Measurements from ENCODE around the gene RND2.

Gene RND2

GRCh38 chr17:43033948-43034881 is 9.2 kb downstream of the RND2 start:
- H3K36me3 ChIP-seq (replicated peaks; ENCODE audit: low read depth, low read length) = no peaks in the 10 kb centered on the region

DNA sequence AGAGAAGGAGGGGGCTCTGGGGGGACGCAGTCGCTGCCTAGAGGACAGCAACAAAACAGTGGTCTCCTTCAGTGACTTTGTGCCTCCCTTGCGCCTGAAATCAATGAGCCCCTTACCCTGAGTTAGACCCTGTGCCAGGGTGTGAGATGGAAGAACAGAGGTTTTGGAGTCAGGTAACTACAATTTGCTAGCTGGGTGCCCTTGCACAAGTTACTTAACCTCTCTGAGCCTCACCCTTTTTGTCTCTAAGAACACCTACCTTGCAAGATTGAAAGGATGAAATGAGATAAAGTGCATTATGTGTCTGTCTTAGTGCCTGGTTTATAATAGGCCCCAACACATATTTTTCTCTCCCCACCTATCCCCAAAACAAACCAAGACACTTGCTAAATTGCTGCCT is 9.9 kb downstream of the RND2 start:
- no peak overlapping the region for H3K27ac ChIP-seq (ENCODE audit: low read length)
- H3K4me2 ChIP-seq (ENCODE audit: low read length) = no peak overlapping the region
- no peaks in the 10 kb centered on the region for H3K79me2 ChIP-seq (ENCODE audit: low read length)
- no peak overlapping the region for H3K9ac ChIP-seq (ENCODE audit: low read length)
- no peaks in the 10 kb centered on the region for H3K4me1 ChIP-seq (ENCODE audit: low read length)
- H3K4me3 ChIP-seq (ENCODE audit: low read length) = no peak overlapping the region
- H3K36me3 ChIP-seq (replicated peaks; ENCODE audit: low read depth, low read length) = no peaks in the 10 kb centered on the region
- H3K27me3 ChIP-seq (ENCODE audit: low read depth, low read length) = no peaks in the 10 kb centered on the region
- no peak overlapping the region for H2AFZ ChIP-seq (ENCODE audit: low read depth, low read length)
- TF ChIP-seq CTCF (IDR thresholded peaks at IDR 0.05; ENCODE audit: low read depth, low read length) (no peak), EZH2phosphoT487 (IDR thresholded peaks at IDR 0.05; ENCODE audit: low read depth) (no peak)
- H3K9me3 ChIP-seq (ENCODE audit: insufficient read depth, low read length) = no peaks in the 10 kb centered on the region
- H4K20me1 ChIP-seq (ENCODE audit: insufficient read depth, low read length) = no peaks in the 10 kb centered on the region

More at GRCh38 chr17:43033948-43034881, 9.2 kb downstream of the RND2 start:
- H3K4me2 ChIP-seq (ENCODE audit: low read length) = no peak overlapping the region
- no peaks in the 10 kb centered on the region for H3K4me1 ChIP-seq (ENCODE audit: low read length)
- H3K4me3 ChIP-seq (ENCODE audit: low read length) = no peak overlapping the region
- H4K20me1 ChIP-seq (ENCODE audit: insufficient read depth, low read length) = no peaks in the 10 kb centered on the region
- H3K79me2 ChIP-seq (ENCODE audit: low read length) = no peaks in the 10 kb centered on the region
- no peak for TF ChIP-seq EZH2phosphoT487 (IDR thresholded peaks at IDR 0.05; ENCODE audit: low read depth)
- TF ChIP-seq CTCF (IDR thresholded peaks at IDR 0.05; ENCODE audit: low read depth, low read length) = no peak
- H3K9ac ChIP-seq (ENCODE audit: low read length) = no peak overlapping the region
- no peaks in the 10 kb centered on the region for H3K27me3 ChIP-seq (ENCODE audit: low read depth, low read length)
- H3K9me3 ChIP-seq (ENCODE audit: insufficient read depth, low read length) = no peaks in the 10 kb centered on the region
- no peak overlapping the region for H2AFZ ChIP-seq (ENCODE audit: low read depth, low read length)
- H3K27ac ChIP-seq (ENCODE audit: low read length) = no peak overlapping the region

GRCh38 chr17:43039646-43040045 is 14.6 kb downstream of the RND2 start:
- Histone ChIP-seq H3K27ac (ENCODE audit: low read length) (no peak overlapping the region), H3K27me3 (ENCODE audit: low read depth, low read length) (no peaks in the 10 kb centered on the region), H3K9me3 (ENCODE audit: insufficient read depth, low read length) (no peaks in the 10 kb centered on the region), H3K79me2 (ENCODE audit: low read length) (no peaks in the 10 kb centered on the region), H2AFZ (ENCODE audit: low read depth, low read length) (no peak overlapping the region), H3K9ac (ENCODE audit: low read length) (no peak overlapping the region), H3K4me3 (ENCODE audit: low read length) (no peak overlapping the region), H3K4me2 (ENCODE audit: low read length) (no peak overlapping the region), H4K20me1 (ENCODE audit: insufficient read depth, low read length) (no peaks in the 10 kb centered on the region), H3K4me1 (ENCODE audit: low read length) (no peaks in the 10 kb centered on the region), H3K36me3 (replicated peaks; ENCODE audit: low read depth, low read length) (peaks cover 17% of the 10 kb centered on the region)
- no peak for TF ChIP-seq CTCF (IDR thresholded peaks at IDR 0.05; ENCODE audit: low read depth, low read length)
- no peak for TF ChIP-seq EZH2phosphoT487 (IDR thresholded peaks at IDR 0.05; ENCODE audit: low read depth)

- TF ChIP-seq EZH2phosphoT487 (IDR thresholded peaks at IDR 0.05; ENCODE audit: low read depth) (no peak), CTCF (IDR thresholded peaks at IDR 0.05; ENCODE audit: low read depth, low read length) (no peak)
- Histone ChIP-seq H3K9me3 (ENCODE audit: insufficient read depth, low read length) (no peaks in the 10 kb centered on the region), H3K9ac (ENCODE audit: low read length) (no peak overlapping the region), H2AFZ (ENCODE audit: low read depth, low read length) (no peak overlapping the region), H3K27ac (ENCODE audit: low read length) (no peak overlapping the region), H3K27me3 (ENCODE audit: low read depth, low read length) (no peaks in the 10 kb centered on the region), H4K20me1 (ENCODE audit: insufficient read depth, low read length) (no peaks in the 10 kb centered on the region), H3K4me1 (ENCODE audit: low read length) (no peaks in the 10 kb centered on the region), H3K79me2 (ENCODE audit: low read length) (no peaks in the 10 kb centered on the region), H3K4me3 (ENCODE audit: low read length) (no peak overlapping the region), H3K4me2 (ENCODE audit: low read length) (no peak overlapping the region), H3K36me3 (replicated peaks; ENCODE audit: low read depth, low read length) (peaks cover 22% of the 10 kb centered on the region)
Measured at GRCh38 chr17:43040655-43041054, 15.6 kb downstream of the RND2 start.
